Measurements from ENCODE around the gene MC4R. TPM values are rescaled to one million over a fixed set of nuclear protein-coding genes. Genes with fewer than 3 reads are reported as not detected.

The MC4R gene
- total RNA-seq, 1 experiment from 2014 or later: not detected

GRCh38 chr18:60401346-60401745, 28.8 kb upstream of the MC4R start (continued):
- TF ChIP-seq ARID4B (CRISPR knock-in tag; IDR thresholded peaks at IDR 0.05; ENCODE audit: borderline replicate concordance) (no peak), MAX (CRISPR knock-in tag; IDR thresholded peaks at IDR 0.05) (no peak), CBFB (CRISPR knock-in tag; IDR thresholded peaks at IDR 0.05; ENCODE audit: low read depth) (no peak), NR3C1 (CRISPR knock-in tag; conservative IDR thresholded peaks at IDR 0.05; ENCODE audit: low read depth) (no peak), ZNF317 (CRISPR knock-in tag; IDR thresholded peaks at IDR 0.05; ENCODE audit: borderline replicate concordance, low read depth) (no peak), USF2 (CRISPR knock-in tag; IDR thresholded peaks at IDR 0.05) (no peak), ZBTB43 (CRISPR knock-in tag; IDR thresholded peaks at IDR 0.05) (no peak), MLX (CRISPR knock-in tag; IDR thresholded peaks at IDR 0.05) (no peak), GABPB1 (CRISPR knock-in tag; IDR thresholded peaks at IDR 0.05) (no peak), AR (CRISPR knock-in tag; IDR thresholded peaks at IDR 0.05) (no peak)

- CTCF ChIA-PET: no interaction called here
- DNase-seq (ENCODE audit: low spot score) (no peak), ATAC-seq (no peak)
- Mint-ChIP-seq H3K4me1 (no peaks in the 10 kb centered on the region), H3K9me3 (no peaks in the 10 kb centered on the region), H3K4me3 (no peak overlapping the region), H3K36me3 (no peaks in the 10 kb centered on the region), H3K27me3 (ENCODE audit: low read depth) (no peaks in the 10 kb centered on the region), H3K27ac (no peak overlapping the region)
- POLR2A ChIA-PET: no interaction called here
- TF ChIP-seq NFYB (CRISPR knock-in tag; conservative IDR thresholded peaks at IDR 0.05; ENCODE audit: low read depth): no peak
- no peak for TF ChIP-seq TCF7 (CRISPR knock-in tag; IDR thresholded peaks at IDR 0.05; ENCODE audit: low read depth)
- no peak for TF ChIP-seq ZNF512 (CRISPR knock-in tag; IDR thresholded peaks at IDR 0.05; ENCODE audit: borderline replicate concordance)
- TF ChIP-seq CREM (CRISPR knock-in tag; IDR thresholded peaks at IDR 0.05): no peak
- TF ChIP-seq ZNF121 (CRISPR knock-in tag; IDR thresholded peaks at IDR 0.05): no peak
- TF ChIP-seq IRF2 (CRISPR knock-in tag; IDR thresholded peaks at IDR 0.05; ENCODE audit: borderline replicate concordance, low read depth): no peak
- TF ChIP-seq ATF3 (CRISPR knock-in tag; conservative IDR thresholded peaks at IDR 0.05): no peak
Measured at GRCh38 chr18:60391571-60392226, 19.1 kb upstream of the MC4R start.

Measured in WTC11 (cell line).